ENCODE results near the gene PTPN1. TPM values are rescaled to one million over a fixed set of nuclear protein-coding genes. Genes with fewer than 3 reads are reported as not detected.
A peak's percentile ranks its signal among the peaks of the same experiment; 100 is the strongest.
"Not testable (repeated sequence)": the region's sequence is repeated elsewhere in the genome, so short reads cannot be mapped to it uniquely, and the experiment has no call there.

The PTPN1 gene
- total RNA-seq, 2 experiments from 2014 or later, result 62.5 to 74.7 TPM

- CTCF ChIA-PET, result interaction anchor here (0.5 to 2.3 kb wide), 12 partner anchors 8 to 540 kb away, joined by 3 to 6 read pairs (median 4); partner anchors contain the start of gene CEBPB
- H3K27me3 Mint-ChIP-seq, result no peaks in the 10 kb centered on the region
- no peaks in the 10 kb centered on the region for H3K9me3 Mint-ChIP-seq (ENCODE audit: low read depth)
- H3K4me1 Mint-ChIP-seq, result peaks cover 40% of the 10 kb centered on the region
- ATAC-seq, result no peak
- no peak overlapping the region for H3K27ac Mint-ChIP-seq
- no peaks in the 10 kb centered on the region for H3K36me3 Mint-ChIP-seq
- no peak overlapping the region for H3K4me3 Mint-ChIP-seq
- DNase-seq, result no peak
Observed at GRCh38 chr20:50471231-50471630, 39.0 kb upstream of the PTPN1 start.

- H3K27me3 Mint-ChIP-seq, result no peaks in the 10 kb centered on the region
- H3K4me1 Mint-ChIP-seq, result peaks cover 55% of the 10 kb centered on the region
- no peaks in the 10 kb centered on the region for H3K9me3 Mint-ChIP-seq (ENCODE audit: low read depth)
- DNase-seq (peak; percentile 58), ATAC-seq (no peak)
- H3K27ac Mint-ChIP-seq, result peak overlapping the region; percentile 20
- no peak overlapping the region for H3K4me3 Mint-ChIP-seq
- CTCF ChIA-PET, result interaction anchor here (1.0 to 1.9 kb wide), 4 partner anchors 8 to 53 kb away, joined by 3 to 5 read pairs (median 3); no protein-coding TSS in a partner anchor
- no peaks in the 10 kb centered on the region for H3K36me3 Mint-ChIP-seq
Observed at GRCh38 chr20:50472693-50473664, 37.2 kb upstream of the PTPN1 start.

GRCh38 chr20:50474356-50474755 is 35.8 kb upstream of the PTPN1 start:
- not testable (repeated sequence) for H3K27ac Mint-ChIP-seq; H3K9me3 Mint-ChIP-seq (ENCODE audit: low read depth); H3K36me3 Mint-ChIP-seq; ATAC-seq; H3K4me3 Mint-ChIP-seq; H3K27me3 Mint-ChIP-seq; DNase-seq
- CTCF ChIA-PET, result interaction anchor here (0.9 to 2.3 kb wide), 6 partner anchors 9 to 114 kb away, joined by 3 to 11 read pairs (median 4); partner anchors contain the start of gene PTPN1
- H3K4me1 Mint-ChIP-seq, result peaks cover 65% of the 10 kb centered on the region

GRCh38 chr20:50475681-50476292 is 34.4 kb upstream of the PTPN1 start:
- Mint-ChIP-seq H3K36me3 (no peaks in the 10 kb centered on the region), H3K4me1 (peaks cover 61% of the 10 kb centered on the region), H3K4me3 (no peak overlapping the region), H3K27me3 (no peaks in the 10 kb centered on the region), H3K9me3 (ENCODE audit: low read depth) (no peaks in the 10 kb centered on the region), H3K27ac (no peak overlapping the region)
- CTCF ChIA-PET, result interaction anchor here (1.0 to 2.3 kb wide), 5 partner anchors 10 to 290 kb away, joined by 3 to 11 read pairs (median 3); no protein-coding TSS in a partner anchor
- ATAC-seq (no peak), DNase-seq (no peak)

GRCh38 chr20:50477239-50477872 is 32.8 kb upstream of the PTPN1 start:
- DNase-seq (no peak), ATAC-seq (no peak)
- Mint-ChIP-seq H3K4me3 (no peak overlapping the region), H3K27me3 (no peaks in the 10 kb centered on the region), H3K9me3 (ENCODE audit: low read depth) (no peaks in the 10 kb centered on the region), H3K4me1 (peaks cover 53% of the 10 kb centered on the region), H3K27ac (peak overlapping the region; percentile 52), H3K36me3 (peaks cover 1% of the 10 kb centered on the region)
- CTCF ChIA-PET, result interaction anchor here (1.1 to 3.6 kb wide), 9 partner anchors 13 to 289 kb away, joined by 3 to 25 read pairs (median 5); partner anchors contain the start of gene PTPN1

GRCh38 chr20:50478162-50478990 is 31.8 kb upstream of the PTPN1 start:
- H3K36me3 Mint-ChIP-seq, result peaks cover 1% of the 10 kb centered on the region
- H3K9me3 Mint-ChIP-seq (ENCODE audit: low read depth), result no peaks in the 10 kb centered on the region
- ATAC-seq (peak; percentile 100), DNase-seq (peak; percentile 88)
- H3K4me3 Mint-ChIP-seq, result no peak overlapping the region
- peaks cover 54% of the 10 kb centered on the region for H3K4me1 Mint-ChIP-seq
- no peaks in the 10 kb centered on the region for H3K27me3 Mint-ChIP-seq
- peak overlapping the region; percentile 49 for H3K27ac Mint-ChIP-seq
- CTCF ChIA-PET, result interaction anchor here (0.7 to 4.0 kb wide), 24 partner anchors 9 to 290 kb away, joined by 3 to 25 read pairs (median 5); partner anchors contain the start of gene PTPN1

GRCh38 chr20:50481741-50482140 is 28.4 kb upstream of the PTPN1 start:
- H3K4me1 Mint-ChIP-seq, result peaks cover 56% of the 10 kb centered on the region
- CTCF ChIA-PET, result interaction anchor here (0.7 to 5.3 kb wide), 7 partner anchors 10 to 107 kb away, joined by 5 to 32 read pairs (median 10); partner anchors contain the start of gene PTPN1

GRCh38 chr20:50482396-50482981 is 27.7 kb upstream of the PTPN1 start:
- no peak for DNase-seq
- H3K36me3 Mint-ChIP-seq, result peaks cover 7% of the 10 kb centered on the region
- H3K4me3 Mint-ChIP-seq, result peak overlapping the region; percentile 80
- H3K27me3 Mint-ChIP-seq, result no peaks in the 10 kb centered on the region
- H3K9me3 Mint-ChIP-seq (ENCODE audit: low read depth), result no peaks in the 10 kb centered on the region
- peak overlapping the region; percentile 87 for H3K27ac Mint-ChIP-seq
- H3K4me1 Mint-ChIP-seq, result peaks cover 53% of the 10 kb centered on the region
- CTCF ChIA-PET, result interaction anchor here (0.7 to 5.3 kb wide), 11 partner anchors 9 to 503 kb away, joined by 3 to 32 read pairs (median 5); partner anchors contain the start of gene PTPN1
- no peak for ATAC-seq

More at GRCh38 chr20:50481741-50482140, 28.4 kb upstream of the PTPN1 start:
- no peak overlapping the region for H3K27ac Mint-ChIP-seq
- DNase-seq (no peak), ATAC-seq (no peak)
- H3K9me3 Mint-ChIP-seq (ENCODE audit: low read depth), result no peaks in the 10 kb centered on the region
- H3K27me3 Mint-ChIP-seq, result no peaks in the 10 kb centered on the region
- peaks cover 7% of the 10 kb centered on the region for H3K36me3 Mint-ChIP-seq
- no peak overlapping the region for H3K4me3 Mint-ChIP-seq

- H3K36me3 Mint-ChIP-seq, result peaks cover 7% of the 10 kb centered on the region
- H3K4me1 Mint-ChIP-seq, result peaks cover 56% of the 10 kb centered on the region
- DNase-seq, result no peak
- H3K27ac Mint-ChIP-seq, result peak overlapping the region; percentile 87
- CTCF ChIA-PET, result interaction anchor here (0.7 to 5.3 kb wide), 15 partner anchors 17 to 445 kb away, joined by 3 to 32 read pairs (median 3); partner anchors contain the start of gene PTPN1
- no peak for ATAC-seq
- H3K27me3 Mint-ChIP-seq, result no peaks in the 10 kb centered on the region
- peak overlapping the region; percentile 80 for H3K4me3 Mint-ChIP-seq
- H3K9me3 Mint-ChIP-seq (ENCODE audit: low read depth), result no peaks in the 10 kb centered on the region
Observed at GRCh38 chr20:50484271-50484976, 25.8 kb upstream of the PTPN1 start.

- Mint-ChIP-seq H3K27me3 (no peaks in the 10 kb centered on the region), H3K9me3 (ENCODE audit: low read depth) (no peaks in the 10 kb centered on the region), H3K36me3 (peaks cover 6% of the 10 kb centered on the region), H3K4me1 (peaks cover 60% of the 10 kb centered on the region), H3K4me3 (peak overlapping the region; percentile 27), H3K27ac (peak overlapping the region; percentile 82)
- ATAC-seq (peak; percentile 73), DNase-seq (peak; percentile 84)
- CTCF ChIA-PET, result interaction anchor here (0.7 to 2.8 kb wide), 18 partner anchors 8 to 523 kb away, joined by 3 to 11 read pairs (median 4); partner anchors contain the start of gene PEDS1
Observed at GRCh38 chr20:50487397-50487796, 22.8 kb upstream of the PTPN1 start.

GRCh38 chr20:50488236-50488806 is 21.9 kb upstream of the PTPN1 start:
- Mint-ChIP-seq H3K36me3 (peaks cover 6% of the 10 kb centered on the region), H3K9me3 (ENCODE audit: low read depth) (no peaks in the 10 kb centered on the region), H3K4me1 (peaks cover 55% of the 10 kb centered on the region), H3K4me3 (no peak overlapping the region), H3K27ac (peak overlapping the region; percentile 82), H3K27me3 (no peaks in the 10 kb centered on the region)
- CTCF ChIA-PET, result interaction anchor here (1.0 to 2.8 kb wide), 13 partner anchors 9 to 368 kb away, joined by 3 to 8 read pairs (median 5); partner anchors contain the start of gene PEDS1
- DNase-seq (no peak), ATAC-seq (no peak)
